Spleen (tissue), 7 donors: ENCODE measurements around the gene ZNF682.

ENCODE experiments used
- POLR2A ChIP-seq, 3 donors: fragments of 450-650 bp; IDR thresholded peaks; one replicate each; pipeline ENCODE4 v1.5.1; 2017; ENCODE audit warnings: antibody characterized with exemption in 3 of 3, mild to moderate bottlenecking in 1 of 3
- POLR2AphosphoS5 ChIP-seq, 3 donors: sonication (generic); formaldehyde crosslinking; IDR thresholded peaks; one replicate each; pipeline ENCODE4 v1.5.1; 2017; ENCODE audit warnings: antibody characterized with exemption in 3 of 3
- TF ChIP-seq, protein P1 (sequence below), 11 experiments: fragments of 200-600 bp in 7 of 11; fragments of 450-650 bp in 4 of 11; sonication (generic) in 4 of 11; IDR thresholded peaks in 8 of 11; conservative IDR thresholded peaks in 3 of 11; 1 replicate in 7 of 11; 2 replicates in 4 of 11; pipeline versions ENCODE4 v1.4.0 to v1.8.0; 2016 to 2021; ENCODE audit warnings: antibody characterized with exemption in 11 of 11, inconsistent platforms in 4 of 11, mild to moderate bottlenecking in 1 of 11
- donor health status: DM: no; HTN: no; CAD: no; lungs with moderate emphysema.
- donor health status: DM: no; HTN: no; CAD: no.
- donor health status: DM: no; HTN: no; CAD: no.

DNA sequence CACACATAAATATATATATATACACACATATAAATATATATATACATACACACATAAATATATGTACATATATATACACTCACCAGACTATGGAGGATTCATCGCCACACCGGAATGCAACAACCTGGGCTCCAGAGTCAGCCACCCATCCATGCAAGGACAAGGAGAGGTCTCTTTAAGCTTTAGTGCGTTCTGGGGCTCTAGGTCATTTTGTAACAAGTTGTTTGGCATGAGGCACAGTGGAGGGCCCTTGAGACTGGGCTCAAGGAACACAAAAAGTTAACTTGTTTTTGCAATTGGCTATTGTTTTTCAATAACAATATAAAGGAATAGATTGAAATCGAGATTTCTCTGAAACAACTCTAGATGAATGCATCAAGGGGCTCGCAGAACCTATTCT is 33.6 kb upstream of the ZNF682 start:
- TF ChIP-seq, protein P1, sequence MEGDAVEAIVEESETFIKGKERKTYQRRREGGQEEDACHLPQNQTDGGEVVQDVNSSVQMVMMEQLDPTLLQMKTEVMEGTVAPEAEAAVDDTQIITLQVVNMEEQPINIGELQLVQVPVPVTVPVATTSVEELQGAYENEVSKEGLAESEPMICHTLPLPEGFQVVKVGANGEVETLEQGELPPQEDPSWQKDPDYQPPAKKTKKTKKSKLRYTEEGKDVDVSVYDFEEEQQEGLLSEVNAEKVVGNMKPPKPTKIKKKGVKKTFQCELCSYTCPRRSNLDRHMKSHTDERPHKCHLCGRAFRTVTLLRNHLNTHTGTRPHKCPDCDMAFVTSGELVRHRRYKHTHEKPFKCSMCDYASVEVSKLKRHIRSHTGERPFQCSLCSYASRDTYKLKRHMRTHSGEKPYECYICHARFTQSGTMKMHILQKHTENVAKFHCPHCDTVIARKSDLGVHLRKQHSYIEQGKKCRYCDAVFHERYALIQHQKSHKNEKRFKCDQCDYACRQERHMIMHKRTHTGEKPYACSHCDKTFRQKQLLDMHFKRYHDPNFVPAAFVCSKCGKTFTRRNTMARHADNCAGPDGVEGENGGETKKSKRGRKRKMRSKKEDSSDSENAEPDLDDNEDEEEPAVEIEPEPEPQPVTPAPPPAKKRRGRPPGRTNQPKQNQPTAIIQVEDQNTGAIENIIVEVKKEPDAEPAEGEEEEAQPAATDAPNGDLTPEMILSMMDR (IDR thresholded peaks at IDR 0.05 in 8 of 11, conservative IDR thresholded peaks at IDR 0.05 in 3 of 11), result no peak
- TF ChIP-seq POLR2AphosphoS5 (IDR thresholded peaks at IDR 0.05) (no peak), POLR2A (IDR thresholded peaks at IDR 0.05) (no peak)
